ENCODE data around the gene OR11H1.
"Not testable (repeated sequence)": the region's sequence is repeated elsewhere in the genome, so short reads cannot be mapped to it uniquely, and the experiment has no call there.

Gene OR11H1, protein sequence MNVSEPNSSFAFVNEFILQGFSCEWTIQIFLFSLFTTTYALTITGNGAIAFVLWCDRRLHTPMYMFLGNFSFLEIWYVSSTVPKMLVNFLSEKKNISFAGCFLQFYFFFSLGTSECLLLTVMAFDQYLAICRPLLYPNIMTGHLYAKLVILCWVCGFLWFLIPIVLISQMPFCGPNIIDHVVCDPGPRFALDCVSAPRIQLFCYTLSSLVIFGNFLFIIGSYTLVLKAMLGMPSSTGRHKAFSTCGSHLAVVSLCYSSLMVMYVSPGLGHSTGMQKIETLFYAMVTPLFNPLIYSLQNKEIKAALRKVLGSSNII

DNA sequence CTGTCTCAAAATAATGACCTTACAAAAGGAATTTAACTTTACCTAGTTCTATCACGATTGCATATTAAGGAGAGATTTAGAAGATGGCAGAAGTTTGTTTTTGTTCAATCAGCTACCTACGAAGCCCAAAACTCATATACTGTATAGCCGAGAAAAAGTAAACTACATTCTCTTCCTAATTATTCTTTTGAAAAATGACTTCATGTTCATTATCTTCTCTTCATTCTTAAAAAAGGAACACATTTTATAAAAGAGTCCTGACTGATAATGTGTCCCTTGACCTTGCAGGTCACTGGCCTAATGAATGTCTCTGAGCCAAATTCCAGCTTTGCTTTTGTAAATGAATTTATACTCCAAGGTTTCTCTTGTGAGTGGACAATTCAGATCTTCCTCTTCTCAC lies at the start of gene OR11H1:
TSS of gene OR11H1 (plus strand) at position 301 of the 400 bp plus-strand sequence. CDS start at position 301, 0 bp downstream.
- DNase-seq (ENCODE audit: low read depth in 2 of 2), result not testable (repeated sequence)

DNA sequence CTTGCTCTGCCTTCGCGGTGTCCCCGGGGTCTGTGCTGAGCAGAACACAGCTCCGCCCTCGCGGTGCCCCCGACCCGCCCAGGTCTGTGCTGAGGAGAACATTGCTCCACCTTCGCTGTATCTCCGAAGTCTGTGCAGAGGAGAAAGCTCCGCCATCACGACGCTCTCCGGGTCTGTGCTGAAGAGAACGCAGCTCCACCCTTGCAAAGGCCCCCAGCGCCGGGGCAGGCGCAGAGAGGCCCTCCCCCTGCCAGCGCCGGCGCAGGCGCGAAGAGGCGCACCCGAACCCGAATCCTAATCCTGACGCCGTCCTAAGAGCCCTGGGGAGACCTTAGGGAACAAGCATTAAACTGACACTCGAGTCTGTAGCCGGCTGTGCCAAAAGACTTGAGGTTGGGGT lies 18.0 kb upstream of the OR11H1 start:
- not testable (repeated sequence) for DNase-seq (ENCODE audit: low read depth in 2 of 2)

DNA sequence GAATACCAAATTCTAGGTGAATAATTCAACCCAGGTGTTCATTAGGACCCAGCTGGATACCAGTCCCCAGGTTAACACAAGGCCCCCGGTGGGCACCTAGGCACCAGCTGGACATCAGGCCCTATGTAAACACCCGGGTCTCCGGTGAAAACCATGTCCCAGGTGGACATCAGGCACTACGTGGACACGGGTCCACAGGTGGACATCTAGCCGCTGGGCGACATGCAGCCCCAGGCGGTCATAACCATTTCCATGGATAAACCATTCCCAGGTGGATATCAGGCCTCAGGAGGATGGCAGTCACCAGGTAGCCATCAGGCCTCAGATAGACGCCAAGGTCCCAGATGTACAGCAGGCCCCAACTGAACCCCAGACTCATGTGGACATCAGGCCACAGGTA lies 12.1 kb upstream of the OR11H1 start:
- not testable (repeated sequence) for DNase-seq (ENCODE audit: low read depth in 2 of 2)

DNA sequence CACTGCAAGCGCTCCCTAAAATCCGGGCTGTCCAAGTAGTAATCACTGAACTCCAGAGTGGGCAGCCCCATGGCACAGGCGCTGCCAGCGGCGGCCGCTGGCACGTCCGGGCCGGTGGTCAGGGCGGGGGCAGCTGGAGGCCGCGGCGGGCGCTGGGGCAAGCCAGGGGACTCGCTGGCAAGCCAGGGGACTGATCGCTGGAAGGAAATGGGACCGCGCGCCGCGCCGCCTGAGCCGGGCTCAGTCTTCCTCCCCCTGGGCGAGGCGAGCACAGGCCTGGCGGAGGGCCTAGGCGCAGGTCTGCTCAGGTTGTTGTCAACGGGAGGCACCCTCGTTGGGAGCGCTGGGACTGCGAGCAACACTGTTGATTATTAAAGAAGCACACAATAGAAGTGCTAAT lies 25.8 kb downstream of the OR11H1 start:
- DNase-seq (ENCODE audit: low read depth in 2 of 2), result not testable (repeated sequence)

DNA sequence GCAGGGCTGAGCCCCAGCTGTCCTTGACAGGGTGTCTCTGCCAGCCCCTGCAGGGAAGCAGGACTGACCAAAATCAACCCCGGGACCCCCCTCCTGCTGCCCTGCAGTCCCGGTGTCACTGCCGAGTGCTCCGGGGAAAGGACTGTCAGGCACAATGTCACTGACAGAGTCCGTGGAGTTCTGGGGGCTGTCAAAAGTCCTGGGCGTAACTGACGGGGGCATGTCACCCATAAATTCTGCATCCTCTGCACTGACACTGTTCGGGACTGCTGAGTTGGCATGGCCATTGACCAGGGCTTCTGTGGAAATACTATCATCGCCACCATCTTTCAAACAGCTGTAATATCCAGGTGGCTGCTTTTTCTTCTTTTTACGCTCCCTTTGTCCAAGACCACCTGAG lies 35.5 kb downstream of the OR11H1 start:
- not testable (repeated sequence) for DNase-seq (ENCODE audit: low read depth in 2 of 2)

DNA sequence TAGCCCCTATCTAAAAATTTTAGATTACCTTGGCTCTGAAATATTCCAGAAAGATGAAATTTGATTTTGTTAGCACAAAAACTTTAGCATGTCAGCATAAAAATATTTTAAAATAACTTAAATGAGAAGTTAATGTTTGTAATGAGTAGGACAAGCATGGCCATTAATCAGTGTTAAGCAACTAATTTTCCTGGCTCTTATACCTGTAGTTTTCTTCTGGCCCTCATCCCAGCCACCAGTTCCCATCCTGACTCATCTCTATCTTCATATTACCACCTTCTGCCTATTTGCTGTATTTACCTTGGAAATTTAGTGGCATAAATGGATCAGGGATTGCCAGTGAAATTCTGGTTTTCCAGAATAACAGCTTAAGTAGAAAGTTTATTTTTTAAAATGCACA lies 37.1 kb downstream of the OR11H1 start:
- DNase-seq (ENCODE audit: low read depth in 2 of 2), result not testable (repeated sequence)
